MV-4-11 (cell line): ENCODE results near the gene AGPAT3.
"Not testable (repeated sequence)": the region's sequence is repeated elsewhere in the genome, so short reads cannot be mapped to it uniquely, and the experiment has no call there.

ENCODE experiments used
- DNase-seq: peaks from one replicate; lab custom pipeline; 2025; lab: John Stamatoyannopoulos, UW

Gene AGPAT3

DNA sequence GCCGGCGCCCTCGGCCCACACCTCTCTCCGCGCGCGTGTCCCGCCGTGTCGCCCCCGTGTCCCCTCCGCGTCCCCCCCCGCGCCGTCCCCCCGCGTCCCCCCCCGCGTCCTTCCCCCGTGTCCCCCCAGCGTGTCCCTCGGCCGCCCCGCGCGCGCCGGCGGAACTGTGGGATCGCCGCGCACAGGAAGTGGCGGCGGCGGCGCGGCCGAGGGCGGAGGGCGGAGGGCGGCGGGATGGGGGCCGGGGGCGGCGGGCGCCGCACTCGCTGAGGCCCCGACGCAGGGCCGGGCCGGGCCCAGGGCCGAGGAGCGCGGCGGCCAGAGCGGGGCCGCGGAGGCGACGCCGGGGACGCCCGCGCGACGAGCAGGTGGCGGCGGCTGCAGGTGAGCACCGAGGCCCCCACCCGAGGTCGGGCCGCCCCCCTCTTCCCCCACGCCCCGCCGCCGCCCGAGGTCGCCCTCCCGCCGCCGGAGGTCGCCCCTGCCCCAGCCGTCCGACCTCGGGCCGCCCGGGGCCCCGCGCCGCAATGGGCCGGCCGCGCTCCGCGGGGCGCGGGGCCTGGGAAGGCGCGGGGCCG is at the start of gene AGPAT3:
Gene AGPAT3, plus strand, starts transcription at position 262 of the 578 bp plus-strand sequence. CDS start 94,459 bp downstream, outside the sequence.
- DNase-seq: no peak

GRCh38 chr21:43815991-43816390 is 49.0 kb upstream of the AGPAT3 start:
- DNase-seq: no peak

GRCh38 chr21:43816611-43817071 is 48.4 kb upstream of the AGPAT3 start:
- no peak for DNase-seq

- DNase-seq: no peak
Observed at GRCh38 chr21:43817157-43818086, 47.6 kb upstream of the AGPAT3 start.

GRCh38 chr21:43818685-43819084 is 46.3 kb upstream of the AGPAT3 start:
- DNase-seq: peak; percentile 93

DNA sequence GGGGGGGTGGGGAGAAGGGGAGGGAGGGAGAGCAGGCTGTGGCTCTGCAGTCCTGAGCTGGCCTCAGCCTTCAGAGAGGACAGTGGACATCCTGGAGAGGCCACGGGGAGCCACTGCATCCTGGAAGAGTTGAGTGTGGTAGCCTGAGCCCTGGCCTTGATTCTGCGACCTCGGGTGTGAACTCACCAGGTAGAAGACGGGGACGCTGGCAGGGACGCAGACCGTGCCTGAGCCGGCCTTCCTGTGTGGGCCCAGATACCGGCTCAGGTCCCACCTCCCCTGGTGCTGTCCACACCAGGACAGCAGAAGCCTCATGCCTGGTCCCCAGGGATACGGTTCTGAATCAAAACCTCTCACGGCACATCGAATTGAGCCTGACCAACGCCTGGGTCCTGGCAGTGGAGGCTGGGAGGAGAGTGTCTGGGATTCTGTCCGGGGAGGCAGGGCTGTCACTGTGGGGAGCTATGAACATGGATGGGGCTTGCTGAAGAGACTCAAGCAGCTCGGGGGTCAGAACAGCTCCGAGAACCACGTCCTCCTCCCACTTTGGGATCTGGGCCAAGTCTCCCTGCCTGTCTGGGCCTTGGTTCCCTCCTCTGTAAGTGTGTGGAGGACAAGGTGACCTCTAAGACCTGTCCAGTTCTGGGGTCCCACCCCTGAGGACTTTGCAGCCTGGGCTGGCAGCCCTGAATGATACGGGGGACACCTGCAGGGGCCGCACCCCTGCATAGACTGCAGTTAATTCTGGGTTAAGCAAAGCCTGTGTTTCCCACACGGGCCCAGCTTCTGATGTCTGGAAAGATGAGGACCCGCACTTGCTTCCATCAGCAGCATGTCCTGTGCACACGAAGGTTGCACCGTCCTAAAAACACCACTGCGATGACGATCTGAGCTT is 45.3 kb upstream of the AGPAT3 start:
- no peak for DNase-seq

- no peak for DNase-seq
Observed at GRCh38 chr21:43820466-43820865, 44.6 kb upstream of the AGPAT3 start.

DNA sequence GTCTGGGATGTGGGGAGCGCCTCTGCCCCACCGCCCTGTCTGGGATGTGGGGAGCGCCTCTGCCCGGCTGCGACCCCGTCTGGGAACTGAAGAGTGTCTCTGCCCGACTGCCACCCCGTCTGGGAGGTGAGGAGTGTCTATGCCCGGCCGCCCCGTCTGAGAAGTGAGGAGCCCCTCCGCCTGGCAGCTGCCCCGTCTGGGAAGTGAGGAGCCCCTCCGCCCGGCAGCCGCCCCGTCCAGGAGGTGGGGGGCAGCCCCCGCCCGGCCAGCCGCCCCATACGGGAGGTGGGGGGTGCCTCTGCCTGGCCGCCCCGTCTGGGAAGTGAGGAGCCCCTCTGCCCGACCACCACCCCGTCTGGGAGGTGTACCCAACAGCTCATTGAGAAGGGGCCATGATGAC is 42.9 kb upstream of the AGPAT3 start:
- DNase-seq: not testable (repeated sequence)

GRCh38 chr21:43822741-43823140 is 42.3 kb upstream of the AGPAT3 start:
- not testable (repeated sequence) for DNase-seq

DNA sequence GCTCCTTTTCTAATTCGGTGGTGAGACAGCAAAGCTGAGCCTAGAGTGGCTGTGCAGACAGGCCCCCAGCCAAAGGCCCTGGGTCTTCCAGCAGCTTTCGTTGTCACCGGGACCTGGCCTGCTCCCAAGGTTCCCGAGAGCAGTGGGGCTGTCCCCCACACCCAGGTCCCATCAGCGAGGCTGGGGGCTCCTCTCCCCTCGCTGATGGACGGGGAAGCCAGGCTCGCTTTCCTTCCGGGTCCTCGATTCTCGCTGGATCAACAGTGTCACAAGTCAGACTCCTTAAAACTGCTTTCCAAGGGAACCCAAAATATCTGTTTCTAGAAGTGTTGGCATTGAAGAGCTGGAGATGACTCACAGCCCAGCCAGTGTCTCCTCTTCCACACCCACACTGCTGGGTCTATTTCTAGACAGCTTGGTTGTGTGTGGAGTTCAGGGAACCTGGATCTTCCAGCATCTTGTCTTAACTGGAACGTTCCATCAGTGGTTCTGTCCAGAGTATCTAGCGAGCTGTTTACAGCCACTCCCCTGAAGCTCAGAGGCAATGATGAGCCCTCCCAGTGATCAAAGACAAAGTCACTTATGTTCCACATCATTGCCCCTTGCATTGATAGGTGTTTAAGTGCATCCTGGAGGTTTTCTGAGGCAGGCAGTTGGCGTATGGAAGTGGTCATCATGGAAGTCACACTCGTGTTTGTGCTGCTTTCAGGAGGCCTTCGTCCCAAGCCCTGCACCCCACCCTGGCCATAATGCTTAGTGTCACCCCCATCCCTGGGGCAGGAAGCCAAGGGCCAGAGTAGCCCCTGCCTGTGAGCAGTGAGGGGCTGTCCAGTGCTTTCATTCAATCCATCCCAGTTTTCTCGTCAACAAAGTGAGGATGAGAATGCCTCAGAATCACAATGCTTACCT is 40.4 kb upstream of the AGPAT3 start:
- DNase-seq: peak; percentile 64

DNA sequence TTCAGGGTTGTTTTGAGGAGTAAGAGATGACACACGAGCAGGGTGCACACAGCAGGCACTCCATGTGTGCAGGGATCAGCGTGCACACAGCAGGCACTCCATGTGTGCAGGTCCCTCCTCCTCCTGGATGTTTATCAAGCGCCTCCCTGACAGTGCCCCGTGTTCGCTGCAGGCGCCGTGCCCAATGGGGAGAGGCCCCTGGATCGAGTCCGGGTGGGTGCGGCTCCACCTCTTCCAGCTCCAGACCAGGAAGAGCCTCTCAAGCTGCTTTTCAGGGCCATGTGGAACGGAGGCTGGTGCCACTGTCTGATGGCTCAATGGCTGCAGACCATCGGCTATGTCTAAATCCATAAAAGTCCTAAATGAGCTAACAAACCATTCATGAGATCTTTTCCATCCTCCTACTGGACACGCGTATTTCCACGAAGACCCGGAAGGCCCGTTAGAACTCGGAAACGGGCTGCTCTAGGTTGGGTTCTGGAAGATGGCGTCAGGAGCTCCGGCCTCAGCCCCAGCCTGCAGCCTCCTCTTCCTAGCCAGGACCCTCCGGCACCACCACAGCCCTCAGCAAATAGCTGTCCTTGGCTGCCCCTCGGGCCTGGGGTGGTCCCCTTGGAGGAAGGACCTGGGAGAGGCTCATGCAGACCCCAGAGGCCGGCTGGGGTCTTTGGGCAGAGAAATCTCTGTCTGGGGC is 39.6 kb upstream of the AGPAT3 start:
- DNase-seq: no peak

DNA sequence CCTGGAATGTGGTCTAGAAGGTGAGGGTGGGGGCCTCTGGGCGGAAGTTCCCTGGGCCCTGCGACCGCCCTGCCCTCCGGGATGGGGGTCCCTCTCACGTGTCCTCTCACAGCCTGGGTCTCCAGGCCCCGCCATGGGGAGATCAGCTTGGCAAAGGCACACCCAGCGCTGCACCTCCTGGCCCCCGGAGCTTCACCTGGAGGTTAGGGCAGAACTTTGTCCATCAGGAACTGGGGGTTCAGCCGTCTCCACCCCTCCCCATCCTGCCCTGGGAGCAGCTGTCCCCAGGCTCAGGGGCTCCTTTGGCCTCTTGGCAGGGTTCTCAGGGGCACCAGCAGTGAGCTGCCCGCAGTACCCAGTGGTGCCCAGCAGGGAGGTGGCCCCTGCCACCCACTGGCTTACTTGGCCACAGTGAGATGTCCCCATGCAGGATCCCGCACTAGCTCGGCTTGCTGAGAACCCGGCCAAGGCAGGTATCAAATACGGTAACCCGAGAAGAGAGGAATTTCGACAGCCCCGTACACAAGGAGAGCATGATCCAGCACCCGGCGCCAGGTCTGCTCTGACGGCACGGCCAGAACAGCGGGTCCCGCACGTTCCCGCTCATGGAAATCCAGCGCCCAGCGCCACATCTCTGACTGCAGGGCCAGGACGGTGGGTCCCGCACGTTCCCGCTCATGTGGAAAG is 38.9 kb upstream of the AGPAT3 start:
- DNase-seq: no peak

DNA sequence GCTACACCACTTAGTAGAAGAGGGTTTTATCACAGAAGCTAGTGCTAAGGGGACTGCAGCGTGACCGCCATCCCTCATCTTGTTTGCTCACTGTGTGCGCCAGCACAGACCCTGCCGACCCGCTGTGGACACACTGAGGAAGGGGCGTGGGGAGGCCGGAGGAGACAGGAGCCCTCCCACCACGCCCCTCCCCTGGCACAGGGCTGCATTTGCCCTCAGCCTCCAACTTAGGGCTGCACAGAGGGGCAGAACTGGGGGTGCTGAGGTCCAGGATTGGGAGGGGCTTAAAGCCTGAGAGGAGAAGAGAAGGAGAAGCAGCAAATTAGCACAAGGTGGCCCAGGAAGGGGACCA is 38.4 kb upstream of the AGPAT3 start:
- DNase-seq: no peak

- DNase-seq: peak; percentile 45
Observed at GRCh38 chr21:43827015-43827611, 37.9 kb upstream of the AGPAT3 start.

DNA sequence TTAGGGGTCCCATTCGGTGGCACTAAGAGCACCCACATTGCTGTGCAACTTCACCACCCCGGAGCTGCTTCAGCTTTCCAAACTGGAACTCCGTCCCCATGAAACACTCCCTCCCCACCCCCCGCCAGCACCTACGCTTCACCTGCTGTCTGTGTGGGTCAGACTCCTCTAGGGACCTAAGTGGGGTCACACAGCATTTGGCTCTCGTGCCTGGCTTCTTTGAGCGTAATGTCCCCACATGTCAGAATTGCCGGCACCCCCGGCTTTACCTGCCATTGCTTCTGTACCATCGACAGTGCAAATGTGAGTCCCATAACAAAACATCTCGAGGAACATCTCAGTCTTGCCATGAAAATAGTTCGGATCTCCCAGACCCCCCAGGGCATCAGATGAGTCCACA is 35.9 kb upstream of the AGPAT3 start:
- DNase-seq: no peak

DNA sequence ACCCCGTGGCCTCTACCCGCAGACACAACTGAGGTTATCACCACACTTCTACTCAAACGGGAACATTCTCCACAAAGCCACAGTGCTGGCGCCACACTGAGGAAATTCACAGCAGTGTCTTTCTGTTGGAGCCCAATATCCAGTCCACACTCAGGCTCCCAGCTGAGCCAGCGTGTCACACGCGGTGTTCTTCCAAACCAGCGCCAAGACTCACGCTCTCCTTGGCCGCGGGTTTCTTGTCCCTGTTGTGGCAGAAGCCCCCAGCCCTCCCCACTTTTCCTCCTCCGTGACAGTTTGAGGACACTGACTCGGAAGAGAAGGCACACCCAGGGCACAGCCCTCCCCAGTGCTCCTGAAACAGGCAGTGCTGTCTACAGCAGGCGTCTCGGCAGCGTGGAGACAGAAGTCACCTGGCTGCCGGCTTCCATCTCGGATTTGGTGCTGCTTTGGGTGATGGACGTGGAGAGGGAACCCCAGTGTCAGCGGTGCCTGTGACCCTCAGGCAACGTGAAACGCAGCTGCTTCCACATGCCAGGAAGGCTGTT is 35.4 kb upstream of the AGPAT3 start:
- peak; percentile 57 for DNase-seq

DNA sequence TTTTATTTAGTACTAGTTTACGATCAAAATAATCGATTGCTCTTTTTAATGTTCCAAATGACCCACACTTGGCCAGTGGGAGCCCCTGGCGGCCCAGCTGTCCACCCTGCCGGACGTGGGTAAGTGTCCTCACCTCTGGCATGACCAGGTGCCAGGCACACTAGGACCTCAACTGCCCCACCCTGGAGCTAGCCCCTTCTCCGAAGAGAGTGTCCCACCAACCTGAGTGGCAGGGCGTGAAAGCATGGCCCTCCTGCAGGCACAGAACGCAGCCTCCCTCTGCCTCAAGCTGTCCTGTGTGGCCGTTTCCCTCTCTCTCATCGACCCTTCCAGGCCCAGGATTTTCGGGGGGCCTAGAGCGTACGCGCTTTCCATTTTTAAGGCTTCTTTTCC is 32.9 kb upstream of the AGPAT3 start:
- DNase-seq: no peak

GRCh38 chr21:43832648-43833047 is 32.4 kb upstream of the AGPAT3 start:
- no peak for DNase-seq

GRCh38 chr21:43834146-43834905 is 30.7 kb upstream of the AGPAT3 start:
- peak; percentile 88 for DNase-seq
